GM21423 (cell line): ENCODE measurements around the gene SYT9.

ENCODE experiments used
- ATAC-seq: cut with Tn5 transposase; IDR thresholded peaks from one replicate; pipeline ENCODE4 v1.9.1; 2021; ENCODE audit warnings: mild to moderate bottlenecking, moderate library complexity; ENCODE audit not compliant: unreplicated experiment

The SYT9 gene

DNA sequence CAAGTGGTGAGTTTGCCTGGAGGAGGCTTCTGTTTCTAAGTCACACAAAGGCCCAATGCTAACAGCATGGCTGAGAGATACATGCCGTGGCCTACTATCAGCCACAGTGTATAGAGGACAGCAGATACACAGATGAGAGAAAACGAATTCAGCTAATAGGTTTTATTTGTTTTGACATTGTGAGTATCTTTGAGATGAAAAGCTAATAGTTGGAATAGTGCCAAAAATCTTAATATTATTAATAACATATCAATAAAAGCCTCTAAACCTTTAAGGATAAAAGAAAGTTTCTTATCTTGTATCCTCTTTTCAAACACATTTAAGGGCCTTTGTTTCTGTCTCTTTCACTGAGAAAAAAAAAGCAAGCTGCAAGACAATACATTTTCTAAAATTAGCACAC is 203.2 kb downstream of the SYT9 start:
- ATAC-seq = no peak

DNA sequence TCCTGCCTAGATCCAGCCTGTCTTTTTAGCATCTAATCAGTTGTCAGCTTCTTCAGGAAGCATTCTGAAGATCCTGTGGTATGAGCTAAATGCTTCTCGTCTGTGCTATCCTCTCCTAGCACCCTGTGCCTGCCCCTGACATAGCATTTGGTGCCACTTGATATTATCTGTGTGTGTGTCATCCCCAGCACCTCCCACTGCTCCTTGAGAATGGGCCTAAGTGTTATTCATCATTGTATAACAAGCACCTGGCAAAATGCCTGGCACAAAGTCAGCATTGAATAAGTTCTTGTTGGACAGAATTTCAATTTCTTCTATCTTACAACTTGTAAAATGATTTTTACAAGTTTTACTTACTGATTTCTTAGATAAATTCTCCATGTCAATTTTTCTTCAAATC is 205.5 kb downstream of the SYT9 start:
- ATAC-seq = no peak

DNA sequence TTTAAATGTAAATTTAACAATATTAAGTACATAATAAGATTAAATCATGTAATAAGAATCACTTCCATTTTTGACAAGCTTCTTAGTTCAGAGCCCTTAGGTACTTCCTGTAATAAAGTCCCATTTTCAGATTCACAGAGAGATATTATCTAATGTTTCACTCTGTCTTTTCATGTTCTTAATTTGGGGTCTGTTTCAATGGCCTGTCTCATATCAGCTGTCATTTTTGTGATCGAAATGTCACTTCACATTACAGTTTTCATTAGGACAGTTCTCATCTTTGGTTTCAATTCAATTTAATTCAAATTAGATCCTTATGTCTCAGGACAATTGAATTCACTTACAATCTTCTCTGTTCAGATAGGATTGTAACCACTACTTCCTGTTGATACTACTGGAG is 211.0 kb downstream of the SYT9 start:
- no peak for ATAC-seq

DNA sequence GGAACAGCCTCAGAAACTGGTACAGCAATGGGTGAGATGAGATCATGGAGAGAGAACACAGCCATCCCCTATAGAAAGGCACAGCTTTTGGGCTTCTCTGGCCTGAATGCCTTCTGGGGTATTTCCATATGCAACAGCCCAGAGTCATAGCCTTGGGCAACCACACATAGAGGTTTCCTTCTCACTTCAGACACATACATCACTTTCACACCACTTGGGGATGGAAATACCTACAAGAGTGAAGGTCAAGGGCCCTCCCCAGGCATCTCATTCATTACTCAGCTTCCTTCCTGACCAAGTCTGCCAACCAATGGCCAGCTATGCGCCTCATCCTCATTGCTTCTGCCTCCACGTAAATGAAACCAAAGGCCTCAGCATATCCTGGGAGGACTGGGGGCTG is 215.9 kb downstream of the SYT9 start:
- peak; percentile 87 for ATAC-seq

DNA sequence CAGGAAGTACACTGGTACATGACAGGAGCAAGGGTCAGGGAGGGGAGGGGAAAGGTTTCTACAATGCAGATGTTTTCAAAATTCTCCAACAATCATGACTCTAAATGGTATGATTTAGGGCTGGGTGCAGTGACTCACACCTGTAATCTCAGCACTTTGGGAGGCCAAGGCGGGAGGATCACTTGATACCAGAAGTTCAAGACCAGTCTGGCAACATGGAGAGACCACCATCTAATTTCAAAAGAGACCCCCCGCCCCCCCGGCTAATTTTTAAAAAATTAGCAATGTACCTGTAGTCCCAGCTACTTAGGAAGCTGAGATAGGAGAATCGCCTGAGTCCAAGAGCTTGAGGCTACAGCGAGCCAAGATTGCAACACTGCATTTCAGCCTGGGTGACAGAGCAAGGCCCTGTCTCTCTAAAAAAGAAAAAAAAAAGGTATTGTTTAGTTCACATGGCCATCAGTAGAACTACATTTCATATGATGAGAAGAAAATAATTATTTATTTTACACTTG is 217.7 kb downstream of the SYT9 start:
- ATAC-seq = no peak

DNA sequence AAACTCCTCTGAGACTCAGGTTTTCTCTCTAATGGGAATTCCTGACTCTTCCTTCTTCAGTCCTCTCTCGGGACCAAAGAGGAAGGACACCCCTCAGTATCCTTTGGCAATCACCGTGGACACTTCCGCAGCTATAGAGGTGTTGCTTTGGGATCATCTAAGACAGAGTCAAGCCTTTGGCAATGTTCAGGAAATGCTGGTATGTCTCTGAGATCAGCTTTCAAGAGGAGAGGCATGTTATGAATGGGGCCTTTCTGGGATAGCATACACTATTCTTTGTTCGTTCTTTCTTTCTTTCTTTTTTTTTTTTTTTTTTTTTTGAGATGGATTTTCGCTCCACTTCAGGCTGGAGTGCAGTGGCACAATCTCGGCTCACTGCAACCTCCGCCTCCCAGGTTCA is 219.4 kb downstream of the SYT9 start:
- ATAC-seq = no peak

DNA sequence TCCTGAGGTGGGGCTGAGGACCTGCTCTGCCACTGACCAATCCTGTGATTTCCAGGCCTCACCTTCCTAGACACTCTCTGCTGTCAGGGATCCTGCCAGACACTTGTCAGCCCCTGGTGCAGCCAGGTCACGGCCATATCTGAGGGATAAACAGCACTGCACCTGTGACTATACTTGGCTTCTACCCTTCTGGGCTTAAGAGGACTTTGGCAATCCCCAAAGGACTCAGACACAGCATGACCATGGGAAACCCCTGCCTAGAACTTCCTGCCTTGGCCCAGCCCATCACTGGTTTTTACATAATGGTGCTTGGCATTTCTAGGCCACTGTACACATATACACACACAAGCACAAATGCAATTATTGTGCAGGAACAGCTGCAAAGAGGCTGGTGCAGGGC is 222.0 kb downstream of the SYT9 start:
- ATAC-seq = peak; percentile 83

DNA sequence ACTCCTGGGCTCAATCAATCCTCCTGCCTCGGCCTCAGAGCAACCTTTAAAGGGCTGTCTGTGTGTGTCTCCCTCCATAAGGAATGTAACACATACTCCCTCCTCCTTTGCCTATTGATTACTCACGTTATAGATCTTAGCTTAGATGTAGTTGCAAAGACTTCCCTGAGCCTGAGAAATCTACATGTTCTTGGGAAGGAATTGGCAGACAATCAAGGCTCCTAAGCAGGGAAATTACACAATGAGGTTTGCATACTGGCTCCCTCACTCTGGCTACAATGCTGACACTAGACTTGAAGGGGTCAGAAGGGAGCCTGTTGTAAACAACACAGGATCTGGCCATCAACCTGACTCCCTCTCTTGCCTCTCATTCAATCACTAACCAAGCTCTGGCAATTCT is 228.4 kb downstream of the SYT9 start:
- ATAC-seq = no peak

DNA sequence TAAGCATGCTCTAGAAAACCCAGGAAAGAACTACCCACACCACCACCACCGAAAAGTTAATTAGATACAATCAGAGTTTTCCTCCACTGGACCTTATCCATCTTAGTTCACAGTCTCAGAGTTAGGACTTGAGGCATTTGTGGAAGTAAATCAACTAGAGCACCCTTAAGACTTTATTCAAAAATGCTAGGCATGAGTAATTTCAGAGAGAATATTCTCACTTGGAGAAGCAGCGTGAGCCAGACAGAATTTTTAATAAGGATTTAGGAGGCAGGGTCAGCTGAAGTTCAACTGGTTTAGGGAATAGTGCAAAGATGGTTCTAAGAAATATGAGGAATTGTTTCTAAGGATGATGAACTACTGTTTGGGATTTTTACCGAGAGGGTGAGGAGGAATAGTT is 232.4 kb downstream of the SYT9 start:
- no peak for ATAC-seq

DNA sequence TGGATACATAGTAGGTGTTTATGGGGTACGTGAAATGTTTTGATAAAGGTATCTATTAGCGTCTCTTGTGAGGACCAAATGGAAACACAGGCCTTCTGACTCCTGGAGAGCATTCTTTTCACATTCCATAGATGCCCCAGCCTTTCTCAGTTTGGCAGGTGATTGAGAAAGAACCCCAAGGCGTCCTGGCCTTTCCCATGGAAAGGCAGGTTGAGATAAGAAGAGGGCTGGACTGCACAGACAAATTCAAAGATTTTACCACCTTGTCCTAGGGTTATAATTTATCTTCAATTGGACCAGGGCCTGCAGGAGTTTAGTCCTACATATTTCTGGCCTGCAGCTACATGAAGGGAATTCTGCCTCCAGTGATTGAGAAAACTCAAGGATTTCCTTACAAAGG is 232.9 kb downstream of the SYT9 start:
- no peak for ATAC-seq

DNA sequence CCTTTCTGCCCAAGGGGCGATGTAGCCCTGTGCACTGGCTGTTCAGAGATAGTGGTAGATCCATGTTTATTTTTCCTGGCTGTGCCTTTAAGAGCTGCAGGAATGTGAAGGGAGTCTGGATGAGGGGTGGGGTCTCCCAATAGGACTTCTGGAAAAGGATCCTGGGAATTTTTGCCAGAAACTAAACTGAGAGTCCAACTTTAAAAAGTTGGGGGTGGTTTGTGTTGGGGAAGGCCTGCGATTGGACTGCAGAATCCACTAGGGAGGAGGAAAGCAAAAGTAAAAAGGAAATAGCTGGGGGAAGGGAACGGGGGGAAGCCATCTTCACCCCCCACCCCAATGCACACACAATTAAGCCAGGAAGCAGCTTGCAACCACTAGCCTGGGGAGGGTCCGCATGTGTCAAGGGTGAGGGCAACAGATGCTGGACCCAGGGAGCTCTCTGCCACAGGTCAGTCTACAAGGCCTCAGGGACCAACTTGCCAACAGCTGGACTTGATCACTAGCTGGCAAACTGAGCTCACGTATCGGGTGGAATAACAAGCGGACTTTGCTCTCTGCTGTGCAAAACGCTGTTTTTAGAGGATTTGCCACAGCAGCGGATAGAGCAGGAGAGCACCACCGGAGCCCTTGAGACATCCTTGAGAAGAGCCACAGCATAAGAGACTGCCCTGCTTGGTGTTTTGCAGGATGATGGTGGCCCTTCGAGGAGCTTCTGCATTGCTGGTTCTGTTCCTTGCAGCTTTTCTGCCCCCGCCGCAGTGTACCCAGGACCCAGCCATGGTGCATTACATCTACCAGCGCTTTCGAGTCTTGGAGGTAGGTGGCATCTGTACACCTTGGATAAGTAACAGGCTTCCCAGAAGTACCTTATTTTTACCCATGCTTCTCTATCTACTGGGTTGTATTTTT is 233.7 kb downstream of the SYT9 start, which contains the start of gene OLFML1:
OLFML1 (plus strand) TSS at position 321 of the 912 bp plus-strand sequence; CDS start at position 691, 370 bp downstream.
- ATAC-seq = no peak

DNA sequence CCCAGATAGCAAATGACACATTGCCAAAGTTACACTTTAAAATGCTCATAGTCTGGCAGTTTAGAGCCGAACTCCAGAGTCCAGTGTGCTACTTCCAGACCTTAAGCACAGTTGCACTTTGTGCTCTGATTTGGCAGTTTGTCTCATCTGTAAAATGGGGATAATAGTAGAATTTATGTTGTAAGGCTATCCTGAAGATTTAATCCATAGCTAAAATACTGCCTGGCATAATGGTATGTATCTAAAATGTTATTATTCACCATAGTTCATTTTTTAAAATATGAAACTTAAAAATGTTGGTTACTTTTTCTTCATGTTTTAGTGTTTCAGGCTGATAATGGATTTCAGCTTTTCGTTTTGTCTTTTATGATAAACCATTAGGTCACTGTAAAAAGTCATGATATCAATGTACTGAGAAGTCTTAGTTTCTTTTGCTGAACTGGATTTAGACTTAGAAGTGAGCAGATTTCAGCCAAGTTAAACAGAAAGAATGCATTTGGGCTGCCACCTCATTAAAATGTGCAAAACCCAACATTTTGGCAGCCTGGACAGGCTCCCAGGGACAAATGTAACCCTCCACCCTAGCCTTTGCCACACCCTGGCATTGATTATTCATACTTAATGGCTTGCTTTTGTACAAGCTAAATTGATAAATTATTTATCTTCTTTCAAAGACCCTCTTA is 234.5 kb downstream of the SYT9 start:
- ATAC-seq = no peak

DNA sequence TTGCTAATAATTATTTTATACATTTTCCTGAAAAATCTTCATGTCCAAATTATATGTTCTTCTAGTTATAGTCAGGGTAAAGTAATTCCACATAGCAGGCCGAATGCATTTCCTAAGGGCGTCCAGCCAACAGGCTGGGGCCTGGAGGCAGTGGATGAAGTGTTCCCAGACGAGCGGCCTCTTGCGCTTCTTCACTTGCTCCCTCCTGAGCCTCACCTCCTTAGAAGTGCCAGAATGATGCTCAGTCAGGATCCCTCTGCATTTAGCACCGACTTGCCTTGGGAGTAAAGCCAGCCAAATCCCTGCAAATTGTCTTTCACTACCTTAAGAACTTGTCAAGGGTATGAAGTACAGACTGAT is 235.1 kb downstream of the SYT9 start:
- no peak for ATAC-seq

DNA sequence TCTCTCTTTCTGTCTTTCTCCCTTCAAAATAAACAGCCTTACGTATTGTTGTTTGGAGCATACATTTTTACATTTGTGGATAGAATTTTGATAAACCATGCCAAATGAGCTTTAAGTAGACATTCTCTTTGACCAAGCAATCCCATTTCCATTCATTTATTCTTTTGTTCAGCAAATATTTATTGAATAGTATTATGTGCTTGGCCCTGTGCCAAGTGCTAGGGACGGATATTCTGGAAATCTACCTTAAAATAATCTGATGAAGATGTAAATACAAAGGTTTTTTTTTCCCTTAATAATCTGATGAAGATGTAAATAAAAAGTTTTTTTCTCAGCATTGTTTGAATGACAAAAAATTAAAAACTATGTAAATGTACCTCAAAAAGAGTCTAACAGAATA is 235.7 kb downstream of the SYT9 start:
- ATAC-seq = no peak

DNA sequence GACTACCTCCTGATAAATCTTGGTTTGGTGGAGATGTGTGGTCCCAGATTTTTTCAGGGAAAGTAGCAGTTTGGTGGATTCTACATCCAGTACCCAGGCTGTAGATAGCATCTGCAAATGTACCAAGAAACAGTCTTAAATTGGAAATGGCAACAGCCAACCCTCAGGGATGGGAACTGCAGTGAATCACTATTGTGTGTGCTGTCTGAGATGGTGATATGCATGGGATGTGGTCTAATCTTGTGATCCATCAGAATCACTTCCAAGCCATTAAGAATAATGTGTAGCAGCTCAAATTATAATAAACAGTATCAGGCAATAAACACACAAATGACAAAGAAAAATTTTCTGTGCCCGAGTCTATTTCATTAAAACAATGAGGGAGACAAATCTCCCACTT is 237.0 kb downstream of the SYT9 start:
- no peak for ATAC-seq

DNA sequence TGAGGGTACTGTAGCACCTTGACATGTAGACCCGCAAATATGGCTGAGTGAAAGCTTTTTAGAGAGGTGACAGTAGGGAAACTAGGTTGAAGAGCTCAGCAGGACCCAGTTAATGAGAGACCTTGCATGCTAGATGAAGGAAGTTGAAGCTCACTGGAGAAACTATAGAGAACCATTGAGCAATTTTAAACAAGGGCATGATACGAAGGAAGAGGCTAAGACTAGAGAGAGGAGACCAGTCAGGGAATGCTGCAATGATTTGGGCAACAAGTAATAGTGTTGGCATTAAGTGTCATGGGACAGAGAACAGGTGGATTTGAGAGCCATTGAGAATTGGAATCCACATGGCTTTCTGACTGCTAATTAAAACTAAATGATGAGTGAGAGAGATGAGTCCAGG is 237.7 kb downstream of the SYT9 start:
- ATAC-seq = no peak

DNA sequence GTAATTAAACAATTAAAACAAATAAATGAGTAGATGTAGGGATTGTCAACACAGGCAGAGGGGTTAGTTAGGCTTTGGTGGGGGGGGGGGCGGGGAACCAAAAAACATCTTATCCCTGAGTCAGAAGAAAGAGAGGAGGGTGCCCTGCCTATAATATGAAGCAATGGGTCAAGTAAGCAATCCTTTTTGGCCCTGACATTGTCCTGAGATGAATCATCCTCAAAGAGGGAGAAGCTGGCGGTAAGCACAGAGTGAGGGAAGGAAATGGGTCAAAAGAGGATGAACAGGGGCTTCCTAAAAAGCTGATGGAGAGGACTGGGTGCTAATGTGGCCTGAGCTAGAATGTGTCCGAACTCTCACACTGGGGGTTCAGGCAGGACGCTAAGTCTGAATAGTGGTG is 238.3 kb downstream of the SYT9 start:
- no peak for ATAC-seq

DNA sequence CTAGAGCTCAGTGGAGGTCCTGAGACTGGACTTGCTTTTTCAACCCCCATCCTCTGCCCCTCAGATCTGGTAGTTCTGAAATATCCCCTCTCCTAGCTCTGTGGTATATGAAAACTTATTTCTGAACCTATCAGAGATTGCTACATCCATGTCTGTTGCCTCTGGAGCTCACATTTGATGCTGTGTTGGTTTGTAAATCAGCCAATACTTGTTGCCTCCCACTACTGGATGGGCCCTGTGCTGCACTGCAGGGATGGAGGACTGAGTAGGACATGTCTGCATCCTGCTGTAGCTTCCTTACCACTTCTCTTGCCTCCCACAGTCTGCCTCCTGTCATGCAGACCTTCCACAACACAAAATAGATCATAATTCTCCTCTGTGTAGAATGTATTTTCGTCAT is 238.8 kb downstream of the SYT9 start:
- no peak for ATAC-seq

DNA sequence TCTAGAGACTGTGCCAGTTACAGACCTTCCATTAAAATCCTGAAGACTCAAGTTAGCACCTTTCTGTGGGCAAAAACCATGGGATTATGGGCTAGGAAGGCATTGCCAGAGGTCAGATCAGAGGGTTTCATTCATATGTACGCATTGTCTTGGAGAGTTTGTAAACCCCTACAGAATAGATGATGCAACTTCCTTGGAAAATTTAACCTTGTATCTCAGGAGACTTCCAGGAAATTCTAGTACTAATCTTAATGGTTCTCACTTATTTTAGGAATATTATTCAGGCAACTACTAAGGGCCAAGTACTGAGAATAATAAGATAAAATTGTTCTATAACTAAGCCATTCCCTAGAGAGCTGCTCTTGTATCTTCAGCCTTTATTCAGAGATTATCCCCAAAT is 240.5 kb downstream of the SYT9 start:
- no peak for ATAC-seq

DNA sequence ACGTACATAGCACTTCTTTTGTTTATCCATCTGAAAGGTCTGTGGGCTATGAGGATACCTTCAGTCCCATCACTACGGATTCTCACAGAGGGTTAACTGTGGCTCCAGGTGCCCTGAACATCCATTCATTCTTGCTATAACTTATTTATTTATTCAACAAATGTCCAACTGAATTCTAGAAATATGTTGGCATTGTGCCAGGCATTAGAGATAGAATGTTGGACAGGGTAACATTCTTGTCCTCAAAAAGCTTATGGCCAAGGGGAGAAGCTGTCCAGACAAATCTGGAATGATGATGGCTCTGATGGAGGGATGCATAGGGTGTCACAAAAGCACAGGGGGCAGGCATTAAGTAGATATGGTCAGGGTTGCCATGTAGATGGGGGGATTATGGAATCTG is 242.0 kb downstream of the SYT9 start:
- ATAC-seq = no peak

DNA sequence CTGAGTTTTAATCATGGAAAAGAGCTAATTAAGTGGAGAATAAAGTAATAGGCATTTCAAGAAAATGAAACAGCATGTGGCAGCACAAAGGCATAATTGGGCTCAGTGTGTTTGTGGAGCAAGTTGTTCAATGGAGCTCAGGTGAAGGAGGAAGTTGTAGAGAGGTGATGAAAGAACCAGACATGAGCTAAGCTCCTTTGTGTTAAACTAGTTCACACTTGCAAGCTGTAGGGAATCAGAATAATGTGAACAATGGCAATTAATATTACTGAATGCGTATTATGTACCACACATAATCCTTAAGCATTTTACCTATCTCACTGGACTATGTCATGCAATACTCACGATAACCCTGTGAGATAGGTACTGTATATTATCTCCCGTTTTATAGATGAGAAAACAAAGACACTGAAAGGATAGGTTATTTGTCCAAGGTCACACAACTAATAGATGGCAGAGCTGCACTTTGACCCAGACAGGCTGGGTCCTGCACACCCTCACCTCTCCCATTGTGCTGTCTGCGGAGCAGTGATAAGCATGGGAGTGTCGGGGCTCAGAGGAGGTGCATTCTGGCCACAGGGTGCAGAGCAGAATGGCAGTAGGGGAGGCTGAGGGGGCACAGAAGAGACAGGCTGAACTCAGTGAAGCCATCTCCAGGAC is 242.5 kb downstream of the SYT9 start:
- ATAC-seq = no peak
